Measurements from ENCODE around the gene SCYL3. TPM values are rescaled to one million over a fixed set of nuclear protein-coding genes. Genes with fewer than 3 reads are reported as not detected.

Gene SCYL3, protein sequence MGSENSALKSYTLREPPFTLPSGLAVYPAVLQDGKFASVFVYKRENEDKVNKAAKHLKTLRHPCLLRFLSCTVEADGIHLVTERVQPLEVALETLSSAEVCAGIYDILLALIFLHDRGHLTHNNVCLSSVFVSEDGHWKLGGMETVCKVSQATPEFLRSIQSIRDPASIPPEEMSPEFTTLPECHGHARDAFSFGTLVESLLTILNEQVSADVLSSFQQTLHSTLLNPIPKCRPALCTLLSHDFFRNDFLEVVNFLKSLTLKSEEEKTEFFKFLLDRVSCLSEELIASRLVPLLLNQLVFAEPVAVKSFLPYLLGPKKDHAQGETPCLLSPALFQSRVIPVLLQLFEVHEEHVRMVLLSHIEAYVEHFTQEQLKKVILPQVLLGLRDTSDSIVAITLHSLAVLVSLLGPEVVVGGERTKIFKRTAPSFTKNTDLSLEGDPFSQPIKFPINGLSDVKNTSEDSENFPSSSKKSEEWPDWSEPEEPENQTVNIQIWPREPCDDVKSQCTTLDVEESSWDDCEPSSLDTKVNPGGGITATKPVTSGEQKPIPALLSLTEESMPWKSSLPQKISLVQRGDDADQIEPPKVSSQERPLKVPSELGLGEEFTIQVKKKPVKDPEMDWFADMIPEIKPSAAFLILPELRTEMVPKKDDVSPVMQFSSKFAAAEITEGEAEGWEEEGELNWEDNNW
- total RNA-seq, result 10 to 100 TPM in 3 of 4 donors, 1 to 10 TPM in 1; 9.6 to 13.3 (median 12.8) TPM
- 1 to 10 TPM; 4.8 to 6.9 (median 6.5) TPM for polyA plus RNA-seq

DNA sequence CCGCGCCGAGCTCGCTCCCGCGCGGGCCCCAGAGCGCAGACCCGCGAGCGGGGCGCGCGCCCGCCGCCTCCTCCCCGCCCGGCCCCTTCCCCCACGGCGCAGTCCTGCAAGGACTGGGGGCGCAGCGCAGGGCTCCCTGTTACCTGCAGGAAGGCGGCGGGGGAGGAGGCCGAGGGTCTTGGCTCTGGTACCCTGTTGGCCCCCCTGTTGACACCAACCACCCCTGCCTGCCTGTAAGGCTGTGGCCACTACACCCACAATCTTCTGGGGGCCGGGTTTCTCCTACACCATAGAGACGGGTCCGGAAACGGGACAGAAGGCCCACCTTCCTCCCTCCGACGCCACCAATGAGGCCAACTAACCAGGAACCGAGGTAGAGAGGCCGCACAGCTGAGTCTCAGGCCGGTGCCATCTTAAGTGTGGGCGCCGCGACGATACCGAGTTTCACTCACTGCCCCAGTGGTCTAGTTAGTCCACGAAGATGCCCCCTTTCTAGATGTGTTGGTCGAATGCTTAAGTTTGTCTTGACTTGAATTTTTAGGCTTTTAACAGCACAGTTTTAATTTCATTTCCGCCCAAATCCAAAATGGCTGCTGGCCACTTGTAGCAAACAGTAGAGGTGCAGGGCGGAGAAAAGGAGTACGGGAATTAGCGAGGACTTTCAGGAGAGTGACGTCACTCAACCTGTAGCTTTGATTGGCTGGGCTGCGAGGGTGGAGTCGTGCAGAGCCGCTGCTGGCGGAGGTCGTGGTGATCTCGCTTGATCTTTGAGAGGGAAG lies at the start of gene SCYL3:
Gene SCYL3 (minus strand): TSS at position 252 of the 779 bp plus-strand sequence. CDS start 5,056 bp downstream, outside the sequence.
- TF ChIP-seq POLR2AphosphoS5 (IDR thresholded peaks at IDR 0.05) (peak; percentile 51 to 76 (median 64)), POLR2A (IDR thresholded peaks at IDR 0.05) (peak; percentile 7 to 60), EP300 (IDR thresholded peaks at IDR 0.05) (peak in 2 of 4 donors; percentile 25 to 44)
- TF ChIP-seq, protein P1, sequence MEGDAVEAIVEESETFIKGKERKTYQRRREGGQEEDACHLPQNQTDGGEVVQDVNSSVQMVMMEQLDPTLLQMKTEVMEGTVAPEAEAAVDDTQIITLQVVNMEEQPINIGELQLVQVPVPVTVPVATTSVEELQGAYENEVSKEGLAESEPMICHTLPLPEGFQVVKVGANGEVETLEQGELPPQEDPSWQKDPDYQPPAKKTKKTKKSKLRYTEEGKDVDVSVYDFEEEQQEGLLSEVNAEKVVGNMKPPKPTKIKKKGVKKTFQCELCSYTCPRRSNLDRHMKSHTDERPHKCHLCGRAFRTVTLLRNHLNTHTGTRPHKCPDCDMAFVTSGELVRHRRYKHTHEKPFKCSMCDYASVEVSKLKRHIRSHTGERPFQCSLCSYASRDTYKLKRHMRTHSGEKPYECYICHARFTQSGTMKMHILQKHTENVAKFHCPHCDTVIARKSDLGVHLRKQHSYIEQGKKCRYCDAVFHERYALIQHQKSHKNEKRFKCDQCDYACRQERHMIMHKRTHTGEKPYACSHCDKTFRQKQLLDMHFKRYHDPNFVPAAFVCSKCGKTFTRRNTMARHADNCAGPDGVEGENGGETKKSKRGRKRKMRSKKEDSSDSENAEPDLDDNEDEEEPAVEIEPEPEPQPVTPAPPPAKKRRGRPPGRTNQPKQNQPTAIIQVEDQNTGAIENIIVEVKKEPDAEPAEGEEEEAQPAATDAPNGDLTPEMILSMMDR (IDR thresholded peaks at IDR 0.05), result no peak
- Histone ChIP-seq H3K4me1 (peaks cover 0 to 22% (median 17%) of the 10 kb centered on the region in 4 donors), H3K27ac (peak within 1 kb of the TSS; percentile 94 to 99 (median 97)), H3K4me3 (peak within 1 kb of the TSS; percentile 83 to 96 (median 86)), H3K27me3 (no peaks in the 10 kb centered on the region), H3K36me3 (no peaks in the 10 kb centered on the region), H3K9me3 (no peaks in the 10 kb centered on the region)
- intact Hi-C loops (cut with DNase I), result loop anchor here (5.0 kb wide), 2 partner anchors 102 to 407 kb away; partner anchors contain the start of genes METTL18 and SLC19A2
- WGBS, 2 donors, result 0% methylated on average over 52 of the region's 52 CpGs
- DNase-seq, result peak; percentile 98

DNA sequence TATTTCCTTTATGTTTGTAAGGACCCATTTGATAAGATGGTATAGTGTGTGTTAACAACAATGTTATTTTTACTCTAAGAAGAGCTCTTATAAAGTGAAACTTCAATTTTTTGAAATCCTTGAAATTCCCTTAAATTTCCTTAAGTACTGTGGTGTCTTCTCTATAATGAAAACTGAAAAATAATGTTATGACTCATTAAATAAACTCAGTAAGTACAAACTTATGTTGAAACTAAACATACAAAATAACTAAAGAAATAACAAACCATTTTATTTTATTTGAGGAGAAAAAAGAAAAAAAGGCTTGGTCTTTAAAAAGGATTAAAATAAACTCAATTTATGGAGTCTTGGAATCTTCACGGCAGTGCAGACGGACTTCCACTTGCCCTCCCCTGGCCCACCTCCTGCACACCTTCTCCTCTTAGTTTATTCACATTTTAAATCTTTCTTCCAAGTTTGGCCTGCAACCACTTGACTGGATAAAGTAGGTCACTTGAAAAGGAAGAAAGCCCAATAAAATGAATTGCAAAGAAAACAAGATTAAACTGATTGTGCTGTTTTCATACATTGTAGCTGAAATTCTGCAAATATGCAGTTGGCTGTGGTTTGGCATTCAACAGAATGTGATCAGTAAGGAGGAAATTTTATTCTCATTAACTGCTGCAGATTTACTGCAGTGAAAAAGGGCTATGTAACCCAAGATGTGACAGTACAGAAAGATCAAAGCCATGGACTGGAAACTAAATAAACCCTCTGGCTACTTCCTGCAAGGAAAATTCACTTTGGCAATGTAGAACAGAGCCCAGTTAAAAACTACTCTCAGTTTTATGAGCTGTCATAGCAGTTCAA lies 48.5 kb upstream of the SCYL3 start:
- Histone ChIP-seq H3K36me3 (peaks cover 0 to 10% (median 2%) of the 10 kb centered on the region in 4 donors), H3K4me3 (no peak overlapping the region), H3K27me3 (no peaks in the 10 kb centered on the region), H3K9me3 (no peaks in the 10 kb centered on the region), H3K4me1 (peaks cover 0 to 14% (median 8%) of the 10 kb centered on the region in 4 donors), H3K27ac (no peak overlapping the region)
- DNase-seq, result no peak
- TF ChIP-seq POLR2A (IDR thresholded peaks at IDR 0.05), result no peak
- no peak for TF ChIP-seq EP300 (IDR thresholded peaks at IDR 0.05)
- TF ChIP-seq, protein P1 (IDR thresholded peaks at IDR 0.05), result no peak
- peak in 2 of 4 donors; percentile 40 to 45 for TF ChIP-seq POLR2AphosphoS5 (IDR thresholded peaks at IDR 0.05)
- intact Hi-C loops (cut with DNase I), result no loop called here
- WGBS, 2 donors, result 17 to 63% methylated on average over 2 of the region's 2 CpGs

DNA sequence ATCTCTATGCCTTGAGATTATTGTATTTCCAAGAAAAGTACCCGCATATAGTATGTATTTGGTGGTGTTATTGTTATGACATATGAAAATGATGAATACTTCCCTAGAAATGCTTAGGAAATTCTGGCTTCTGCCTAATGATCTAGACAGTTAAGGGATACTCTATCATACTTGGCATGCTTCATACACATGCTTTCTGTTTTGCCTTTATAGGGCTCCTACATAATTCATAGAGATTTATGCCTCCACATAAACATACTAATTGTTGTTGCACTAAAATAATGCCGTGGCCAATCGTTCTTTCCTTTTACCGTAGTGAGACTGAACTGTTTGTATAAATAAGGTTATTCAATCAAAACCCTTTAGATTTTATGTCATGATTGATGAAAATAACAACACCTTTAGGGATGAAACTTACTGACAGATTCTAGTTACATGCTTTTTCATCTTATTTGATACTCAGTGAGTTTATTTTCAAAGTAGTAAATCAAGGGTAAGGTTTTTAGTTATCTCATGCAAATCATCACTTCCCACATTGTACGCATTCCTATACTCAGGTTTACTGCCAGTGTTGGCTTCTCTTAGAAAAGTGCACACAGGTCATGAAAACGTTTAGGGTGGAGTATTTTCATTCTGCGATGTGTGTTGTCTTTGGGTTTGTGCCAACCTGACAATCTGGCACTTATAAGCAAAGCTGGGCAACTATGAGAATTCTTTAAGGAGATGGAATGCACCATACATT lies 40.5 kb upstream of the SCYL3 start:
- intact Hi-C loops (cut with DNase I), result no loop called here
- H3K4me3 ChIP-seq, result no peak overlapping the region
- DNase-seq, result no peak
- H3K9me3 ChIP-seq, result no peaks in the 10 kb centered on the region
- no peak overlapping the region for H3K27ac ChIP-seq
- H3K36me3 ChIP-seq, result no peaks in the 10 kb centered on the region
- no peak for TF ChIP-seq EP300 (IDR thresholded peaks at IDR 0.05)
- TF ChIP-seq, protein P1 (IDR thresholded peaks at IDR 0.05), result no peak
- TF ChIP-seq POLR2AphosphoS5 (IDR thresholded peaks at IDR 0.05), result no peak
- TF ChIP-seq POLR2A (IDR thresholded peaks at IDR 0.05), result no peak
- H3K27me3 ChIP-seq, result no peaks in the 10 kb centered on the region
- 24 to 55% methylated on average over 7 of the region's 7 CpGs for WGBS, 2 donors
- peaks cover 0 to 13% (median 0%) of the 10 kb centered on the region in 4 donors for H3K4me1 ChIP-seq
